HT-29 (cell line): ENCODE data around the gene TWIST2. TPM values are rescaled to one million over a fixed set of nuclear protein-coding genes. Genes with fewer than 3 reads are reported as not detected.

Source experiments
- DNase-seq: peaks from one replicate; pipeline ENCODE4 v3.0.0-alpha.2; 2015; ENCODE audit warnings: low spot score
- total RNA-seq: library from RNA; depleted of rRNA; stranded (reverse); fragments of >200 nt; shearing (Covaris generic); gene quantifications from 2 replicates; pipeline ENCODE4 v1.2.3, GENCODE V29; 2014

Gene TWIST2
- total RNA-seq, 1 experiment from 2014 or later = not detected

DNA sequence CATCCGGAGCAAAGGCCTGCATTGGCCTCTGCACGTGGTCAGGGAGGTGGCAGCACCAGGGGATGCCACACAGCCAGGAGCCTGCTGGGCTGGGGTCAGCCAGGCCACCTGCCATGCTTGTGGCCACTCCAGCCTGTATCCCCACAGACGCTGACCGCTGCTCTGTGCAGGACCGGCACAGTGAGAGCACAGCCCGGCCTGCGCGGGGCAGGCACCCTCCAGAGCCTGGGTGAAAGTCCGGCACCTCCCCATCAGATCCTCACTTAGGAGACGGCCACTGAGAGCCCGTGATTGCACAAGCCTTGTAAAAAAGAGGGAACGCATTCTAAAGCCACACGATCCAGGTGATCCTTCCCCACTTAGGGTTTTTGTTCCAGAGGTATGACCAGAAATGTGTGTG is 42.2 kb downstream of the TWIST2 start:
- no peak for DNase-seq

DNA sequence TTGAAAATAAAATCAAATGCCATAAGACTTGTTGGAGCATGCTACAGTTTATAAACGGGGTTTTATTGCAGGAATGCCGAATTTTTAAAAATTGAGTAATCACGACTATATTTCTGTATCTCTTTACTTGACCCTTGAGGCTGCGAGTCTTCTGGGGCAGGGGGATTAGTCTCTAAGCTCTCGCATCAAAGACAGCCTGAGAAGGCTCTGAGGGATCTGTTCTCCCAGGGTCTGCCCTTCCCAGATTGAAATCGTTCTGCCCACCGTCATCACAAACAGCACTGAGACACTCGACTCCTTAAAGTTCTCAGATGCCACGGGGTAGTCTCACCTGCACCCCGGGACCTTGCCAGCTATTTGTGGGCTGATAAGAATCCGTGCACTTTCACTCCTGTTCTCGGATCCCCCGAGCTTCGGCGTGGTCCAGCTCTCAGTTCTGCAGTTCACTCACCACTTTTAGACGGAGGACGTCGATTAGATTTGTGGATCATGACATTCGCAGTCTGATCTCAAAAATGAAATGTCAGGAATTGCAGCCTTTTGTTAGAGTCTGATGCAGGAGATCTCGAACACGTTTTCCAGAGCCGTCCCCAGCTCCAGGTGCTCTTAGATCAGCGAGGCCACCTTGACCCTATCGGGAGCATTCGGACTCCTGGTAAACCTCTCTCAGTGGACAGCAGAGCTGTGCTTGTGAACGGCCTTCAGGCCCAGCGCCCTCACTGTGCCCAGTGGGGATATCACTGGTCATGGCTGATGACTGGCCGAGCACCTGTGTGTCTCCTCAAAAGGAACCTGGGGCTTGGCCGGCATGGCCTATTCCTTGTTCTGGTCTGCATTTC is 43.0 kb downstream of the TWIST2 start:
- no peak for DNase-seq

DNA sequence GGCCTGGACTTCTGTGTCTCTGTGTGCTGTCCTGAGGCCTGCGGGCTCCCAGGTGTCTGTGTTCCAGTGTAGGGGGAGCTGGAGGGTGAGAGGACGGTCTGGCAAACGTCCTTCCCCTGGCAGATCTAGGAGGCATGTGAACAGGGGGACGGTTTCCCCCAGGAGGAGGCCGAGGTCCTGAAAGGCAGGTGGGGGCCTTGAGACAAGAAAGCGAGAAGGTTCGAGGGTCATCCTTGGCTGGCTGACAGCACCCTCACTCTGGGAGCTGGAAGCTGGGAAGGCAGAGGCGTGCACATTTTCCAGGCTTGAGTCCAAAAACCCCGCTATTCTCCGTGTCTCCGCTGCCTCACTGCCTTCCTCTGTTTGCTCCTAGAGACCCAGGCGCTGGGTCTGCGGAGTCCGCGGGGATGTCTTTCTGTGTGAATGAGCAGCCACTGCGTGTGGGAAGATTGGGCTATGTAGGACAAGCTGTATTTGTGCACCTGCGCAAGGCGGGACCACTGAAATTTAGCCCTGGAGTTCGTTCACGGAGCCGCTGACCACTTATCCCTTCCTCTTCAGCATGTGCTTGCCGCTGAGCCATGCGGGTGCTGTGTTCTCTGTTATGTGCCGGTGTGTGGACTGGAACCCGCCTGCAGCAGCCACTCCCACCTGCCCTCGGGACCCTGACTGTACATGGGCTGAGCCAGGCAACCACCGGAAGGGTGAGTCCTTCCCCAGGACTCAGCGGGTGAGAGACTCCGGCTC is 43.7 kb downstream of the TWIST2 start:
- DNase-seq = no peak

DNA sequence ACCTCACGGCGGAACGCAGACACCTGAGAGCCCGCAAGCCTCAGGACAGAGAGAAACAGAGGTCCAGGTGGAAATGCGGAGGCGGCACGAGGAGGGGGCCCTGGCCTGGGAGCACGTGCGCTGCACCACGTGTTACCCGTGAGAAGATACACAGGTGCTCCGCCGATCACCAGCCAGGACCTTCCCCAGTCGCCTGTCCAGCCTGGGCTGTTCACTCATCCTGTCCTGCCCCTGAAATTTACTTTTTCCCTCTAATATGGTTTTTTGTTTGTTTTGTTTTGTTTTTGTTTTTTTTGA is 44.3 kb downstream of the TWIST2 start:
- DNase-seq = no peak

DNA sequence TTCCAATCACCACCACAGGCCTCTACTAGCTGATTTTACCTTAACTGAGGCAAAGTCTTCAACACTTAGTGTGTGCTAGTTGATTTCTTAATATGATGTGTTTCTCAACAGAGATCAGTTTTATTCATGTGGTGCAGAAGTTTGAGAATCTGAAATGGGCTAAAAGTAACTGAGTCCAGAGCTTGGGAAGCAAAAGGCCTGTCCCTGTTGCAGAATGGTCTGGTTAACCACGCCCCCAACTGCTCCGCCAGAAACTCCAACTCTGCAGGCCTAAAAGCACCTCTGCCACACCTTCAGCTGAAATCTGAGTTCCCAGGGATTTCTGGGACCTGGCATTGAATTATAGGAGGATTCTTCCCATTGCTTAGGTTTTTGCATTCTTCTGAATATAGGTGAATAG is 44.9 kb downstream of the TWIST2 start:
- no peak for DNase-seq

DNA sequence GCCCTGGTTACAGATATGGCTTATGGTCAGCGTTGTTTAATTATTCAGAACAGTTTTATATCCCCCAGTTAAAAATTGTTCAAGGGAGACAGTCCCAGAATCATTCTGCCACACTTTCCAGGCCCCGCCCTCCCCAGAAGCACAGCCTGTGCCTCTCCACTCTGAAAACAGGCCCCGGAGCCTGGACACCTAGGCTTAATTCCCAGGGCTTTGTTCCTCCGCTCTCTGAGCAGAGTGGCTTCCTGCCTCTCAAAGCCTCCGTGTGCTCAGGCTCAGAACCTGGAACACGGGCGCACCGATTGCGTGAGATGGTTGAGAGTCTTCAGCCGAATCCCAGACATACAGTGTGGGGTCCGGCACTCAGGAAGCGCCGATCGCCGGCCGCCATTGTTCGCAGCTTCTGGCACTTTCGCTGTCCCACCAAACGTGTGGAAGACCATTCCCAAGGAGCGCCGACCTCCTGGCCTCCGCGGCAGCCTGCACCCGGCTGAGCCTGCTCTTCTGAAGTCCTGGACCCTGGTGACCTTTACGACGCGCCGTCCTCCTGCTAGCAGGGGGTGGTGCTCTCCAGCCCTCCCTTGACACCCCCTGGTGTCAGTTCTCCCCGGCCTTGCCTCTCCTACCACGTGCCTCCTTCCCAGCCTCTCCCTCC is 45.6 kb downstream of the TWIST2 start:
- no peak for DNase-seq

DNA sequence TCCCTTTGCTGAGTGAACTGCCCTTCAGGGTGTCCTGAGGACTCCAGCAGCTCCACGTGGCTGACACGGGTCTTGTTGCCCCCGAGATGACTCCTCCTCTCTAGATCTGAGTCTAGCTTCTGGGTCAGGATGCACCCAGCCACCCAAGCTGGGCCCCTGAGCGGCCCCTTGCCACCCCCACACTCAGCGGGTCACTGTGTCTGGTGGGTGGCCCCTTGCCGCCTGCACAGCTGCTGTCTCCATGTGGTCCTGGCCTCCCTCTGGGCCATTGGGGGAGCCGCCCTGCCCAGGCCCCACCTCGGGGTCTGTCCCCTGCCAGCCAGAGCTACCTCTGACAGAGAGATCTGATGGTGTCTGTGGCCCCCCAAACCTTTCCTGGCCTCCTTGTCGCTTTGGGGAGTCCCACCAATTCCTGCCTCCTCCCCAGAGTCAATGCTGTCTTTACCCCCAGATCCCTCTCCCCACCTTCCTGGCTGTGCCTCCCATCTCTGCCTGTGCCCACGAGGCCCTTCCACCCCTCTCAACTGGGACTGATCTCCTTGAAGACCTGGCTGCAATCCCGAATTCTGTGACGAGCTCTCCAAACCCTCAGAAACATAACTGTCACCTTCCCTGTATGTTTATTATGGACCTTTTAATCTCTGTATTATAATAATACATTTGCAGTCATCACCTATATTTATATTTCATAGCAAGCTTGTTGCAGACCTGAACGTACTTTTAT is 46.5 kb downstream of the TWIST2 start:
- DNase-seq = no peak

DNA sequence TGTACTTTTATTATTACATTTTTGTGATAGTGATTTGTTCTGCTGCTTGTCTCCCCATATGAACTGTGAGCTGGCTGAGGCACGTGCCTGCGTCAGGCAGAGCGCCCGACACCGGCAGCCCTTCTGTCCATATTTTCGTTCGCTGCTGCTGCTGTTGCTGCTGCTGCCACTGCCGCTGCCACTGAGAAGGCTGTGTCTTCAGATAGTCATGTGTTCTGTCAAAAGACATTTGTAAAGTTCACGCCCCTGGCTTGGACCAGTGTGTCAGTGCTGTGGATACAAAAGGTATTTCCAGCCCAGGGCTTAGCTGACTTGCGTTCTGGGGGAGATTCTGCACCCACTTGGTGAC is 47.0 kb downstream of the TWIST2 start:
- no peak for DNase-seq

DNA sequence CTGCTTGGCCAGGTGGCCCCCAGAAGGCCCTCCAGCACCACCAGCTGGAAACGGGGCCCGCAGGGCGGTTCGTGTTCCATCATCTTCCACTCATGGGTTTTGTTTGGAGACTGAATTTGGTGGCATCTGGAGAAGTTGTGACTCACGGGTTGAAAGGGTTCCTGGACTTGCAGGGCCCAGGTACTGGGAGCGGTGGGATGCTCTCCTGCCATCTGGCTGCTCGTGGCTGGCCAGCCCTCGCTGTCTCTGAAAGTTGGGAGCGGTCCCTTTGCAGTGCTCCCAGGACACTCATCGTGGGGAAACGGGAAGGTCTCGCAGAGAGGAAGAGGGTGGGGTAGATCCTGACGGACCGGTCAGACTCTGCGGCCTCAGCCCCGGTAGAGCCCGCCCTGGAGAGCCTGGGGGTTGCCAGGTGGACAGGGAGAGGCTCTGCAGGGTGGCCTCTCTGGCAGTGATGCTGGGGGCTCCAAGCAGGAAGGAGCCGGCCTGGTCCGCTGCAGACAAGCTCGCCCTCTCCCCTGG is 47.5 kb downstream of the TWIST2 start:
- peak; percentile 22 for DNase-seq

DNA sequence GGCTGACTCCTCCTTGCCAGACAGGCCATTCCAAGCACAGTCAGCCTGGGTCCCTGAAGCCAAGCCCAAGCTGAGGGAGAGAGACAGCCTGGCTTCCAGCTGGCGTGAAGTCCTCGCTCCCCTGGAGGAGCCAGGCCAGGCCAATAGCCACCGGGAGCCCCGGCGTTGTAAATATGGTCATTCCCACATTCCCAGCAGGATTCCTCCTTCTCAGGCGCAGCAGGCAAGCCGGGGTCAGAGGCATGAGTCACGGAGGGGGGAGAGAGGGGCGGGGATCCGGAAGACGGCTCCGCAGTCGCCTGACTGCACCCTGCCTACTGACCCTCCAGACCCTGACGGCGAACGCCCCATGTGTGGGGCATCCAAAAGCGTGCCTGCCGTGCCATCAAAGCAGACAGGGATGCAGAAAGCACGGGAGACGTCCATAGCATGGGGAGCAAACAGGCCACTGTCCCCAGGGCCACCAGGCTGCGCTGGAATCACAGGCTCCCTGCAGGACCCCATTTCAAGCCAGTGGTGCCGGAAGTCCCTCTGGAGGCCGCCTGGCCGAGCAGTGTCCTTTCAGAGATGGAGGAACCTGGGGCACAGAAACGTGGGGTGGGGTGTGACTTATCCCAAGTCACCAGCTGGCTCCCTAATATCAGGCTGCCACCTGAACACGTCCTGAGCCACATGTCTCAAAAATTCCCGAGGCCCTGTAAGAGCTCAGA is 48.2 kb downstream of the TWIST2 start:
- DNase-seq = peak; percentile 31

DNA sequence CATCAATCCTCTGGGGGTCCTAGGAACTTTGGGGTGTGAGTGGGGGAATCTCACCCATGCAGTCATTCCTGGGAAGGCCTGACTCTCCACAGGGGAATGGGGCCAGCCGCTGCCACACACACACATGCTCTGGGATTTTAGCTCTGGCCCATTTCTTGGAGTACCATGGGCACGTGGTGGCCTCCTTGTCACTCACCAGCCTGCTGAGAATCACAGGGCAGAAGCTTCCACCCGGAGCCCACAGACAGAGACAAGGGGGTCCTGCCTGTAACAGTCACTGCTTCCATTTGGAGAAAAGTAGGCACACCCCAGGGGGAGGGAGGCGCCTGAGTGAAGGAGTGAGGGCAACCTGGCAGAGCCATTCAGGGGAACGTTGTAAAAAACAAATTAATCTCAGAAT is 48.8 kb downstream of the TWIST2 start:
- DNase-seq = no peak

DNA sequence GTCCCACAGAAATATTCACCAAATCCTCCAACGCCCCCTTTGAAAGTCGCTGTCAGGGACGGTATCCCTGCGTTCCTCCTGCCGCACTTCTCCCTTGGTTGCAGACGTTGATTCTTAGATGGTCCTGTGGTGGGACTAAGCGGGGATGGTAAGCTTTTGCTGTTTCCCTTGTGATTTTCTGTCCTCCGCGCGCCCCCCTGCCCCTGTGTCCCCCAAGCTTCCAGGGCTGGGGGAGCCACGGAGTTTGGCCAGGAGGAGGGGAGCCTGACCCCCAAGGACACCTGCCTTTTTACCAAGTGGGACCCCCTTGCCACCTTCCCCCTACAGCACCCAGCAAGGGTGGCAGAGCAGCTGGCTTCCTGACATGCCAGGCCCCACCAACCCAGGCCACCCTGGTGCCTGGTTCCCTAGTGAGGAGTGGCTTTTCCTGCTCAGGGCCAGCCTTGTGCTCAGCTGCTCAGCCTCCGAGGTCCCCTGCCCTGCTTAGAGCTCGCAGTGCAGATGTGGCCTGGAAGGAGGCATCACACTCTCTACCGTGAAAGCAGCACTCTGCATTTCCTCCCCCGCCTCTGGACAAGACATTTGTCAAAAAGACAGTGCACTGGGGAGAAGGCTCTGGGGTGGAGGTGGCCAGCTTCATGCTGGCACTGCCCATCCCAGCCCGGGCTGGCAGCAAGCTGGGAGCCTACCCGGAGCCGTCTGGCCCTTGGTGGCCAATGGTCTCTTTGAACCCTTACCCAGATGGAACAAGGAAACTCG is 49.4 kb downstream of the TWIST2 start:
- no peak for DNase-seq

DNA sequence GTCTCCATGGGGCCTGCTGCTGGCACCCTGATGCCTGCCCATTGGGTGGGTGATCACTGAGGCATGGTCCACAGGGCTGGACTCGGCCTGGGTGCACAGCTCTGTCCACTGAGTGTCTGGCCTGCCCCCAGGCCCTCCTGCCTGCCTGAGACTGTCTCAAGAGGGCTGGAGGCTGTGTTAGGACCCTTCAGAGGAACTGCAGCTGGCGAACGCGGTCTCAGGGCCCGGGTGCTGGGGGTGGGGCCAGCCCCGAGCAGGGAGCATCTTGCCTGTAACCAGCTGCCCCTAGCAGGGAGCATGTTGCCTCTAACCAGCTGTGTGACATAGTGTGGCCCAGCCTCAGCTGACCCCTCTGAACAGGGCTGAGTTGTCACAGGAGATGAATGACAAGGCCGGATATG is 50.0 kb downstream of the TWIST2 start:
- DNase-seq = no peak

DNA sequence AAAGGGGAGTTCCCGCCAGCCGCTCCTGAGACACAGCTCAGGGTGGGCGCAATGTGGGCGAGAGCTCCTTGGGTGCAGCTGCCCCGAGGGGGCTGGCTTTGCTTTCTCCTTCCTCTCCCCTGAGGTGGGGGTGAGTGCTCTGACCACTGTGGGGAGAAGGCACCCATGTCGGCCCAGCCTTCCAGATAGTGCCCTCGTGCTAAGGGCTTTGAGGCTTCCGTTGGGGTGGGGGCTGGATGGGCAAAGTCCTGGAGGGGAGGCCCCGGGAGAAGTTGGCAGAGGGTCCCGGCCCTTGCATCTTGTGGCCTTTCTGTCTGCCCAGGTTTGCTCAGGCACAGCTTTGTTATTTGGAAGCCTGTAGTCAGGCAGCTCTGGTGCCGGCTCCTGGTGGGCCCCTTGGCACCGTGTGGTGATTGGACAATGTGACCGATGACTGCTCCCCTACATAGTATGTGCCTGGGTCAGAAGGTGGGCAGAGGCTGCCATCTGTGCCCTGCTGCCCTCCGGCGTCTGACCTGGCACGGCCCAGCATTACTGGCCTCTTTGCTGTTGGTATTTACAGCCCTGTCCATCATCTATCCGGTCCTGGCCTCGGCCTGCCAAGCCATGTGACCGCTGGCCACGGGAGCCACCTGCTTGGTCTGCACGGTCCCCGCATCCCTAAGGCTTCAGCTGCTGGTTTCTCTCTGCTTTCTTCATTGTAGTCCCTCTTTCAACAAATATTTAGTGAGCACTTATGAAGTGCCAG is 50.8 kb downstream of the TWIST2 start:
- no peak for DNase-seq

DNA sequence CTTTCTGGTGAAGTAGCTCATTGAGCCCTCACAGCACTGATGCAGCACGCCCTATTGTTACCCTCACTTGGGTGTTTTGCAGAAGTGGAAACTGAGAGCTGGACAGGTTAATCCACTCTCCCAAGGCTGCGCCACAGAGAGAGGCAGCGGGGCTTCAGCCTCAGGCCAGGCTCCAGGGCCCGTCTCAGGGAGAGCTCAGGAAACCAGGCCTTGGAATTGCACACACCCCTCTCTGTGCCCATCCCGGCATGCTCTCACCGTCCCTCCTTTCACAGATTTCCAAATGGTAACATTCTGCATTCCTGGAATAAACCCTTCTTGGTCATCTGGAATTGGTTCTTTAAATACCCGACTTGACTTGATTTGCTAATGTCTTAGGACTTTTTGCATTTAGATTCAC is 51.5 kb downstream of the TWIST2 start:
- DNase-seq = no peak

DNA sequence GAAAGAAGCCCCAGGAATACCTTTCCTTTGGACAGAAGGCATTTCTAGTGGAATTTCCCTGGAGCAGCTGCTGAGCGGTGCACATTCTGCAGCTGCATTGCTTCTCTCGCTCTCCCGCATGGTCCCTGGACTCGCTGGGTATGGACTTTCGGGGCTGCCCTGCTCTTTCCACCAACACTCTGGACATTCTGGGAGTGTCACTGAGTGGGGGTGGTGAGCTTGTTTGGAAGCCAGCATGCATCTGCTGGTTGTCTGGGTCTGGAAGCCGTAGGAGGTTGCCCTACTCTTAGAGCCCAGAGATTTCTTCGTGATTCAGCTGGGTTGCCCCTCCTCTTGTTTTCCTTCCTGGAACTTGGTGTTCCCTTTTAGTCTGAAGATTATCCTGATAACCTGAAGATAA is 52.6 kb downstream of the TWIST2 start:
- DNase-seq = no peak

DNA sequence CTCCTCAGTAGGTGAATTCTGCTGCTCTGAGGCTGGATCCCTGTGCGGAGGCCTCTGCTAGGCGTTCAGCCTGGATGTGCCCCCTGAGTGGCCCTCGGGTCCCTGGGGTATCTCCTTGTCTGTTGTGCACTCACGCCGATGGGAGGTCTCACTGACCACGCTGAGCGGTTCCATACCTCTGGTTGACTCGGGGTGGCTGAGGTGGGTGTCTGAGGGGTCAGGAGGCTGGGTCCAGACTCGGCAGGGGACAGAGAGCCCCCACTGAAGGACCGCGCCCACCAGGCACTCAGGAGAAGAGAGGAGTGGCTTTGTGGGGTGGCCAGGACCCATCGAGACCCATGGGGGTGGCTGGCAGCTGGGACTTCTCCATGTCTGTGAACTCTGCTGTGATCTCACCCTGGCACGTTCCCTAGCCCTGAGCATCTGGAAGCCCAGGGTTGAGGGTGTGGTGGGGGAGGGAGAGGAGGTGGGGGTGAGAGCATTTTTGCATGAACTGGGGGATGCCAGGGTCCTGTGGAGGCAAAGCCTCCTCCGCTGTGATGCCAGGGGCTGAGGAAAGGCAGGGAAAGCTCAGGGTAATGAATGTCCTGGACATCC is 53.7 kb downstream of the TWIST2 start:
- no peak for DNase-seq

DNA sequence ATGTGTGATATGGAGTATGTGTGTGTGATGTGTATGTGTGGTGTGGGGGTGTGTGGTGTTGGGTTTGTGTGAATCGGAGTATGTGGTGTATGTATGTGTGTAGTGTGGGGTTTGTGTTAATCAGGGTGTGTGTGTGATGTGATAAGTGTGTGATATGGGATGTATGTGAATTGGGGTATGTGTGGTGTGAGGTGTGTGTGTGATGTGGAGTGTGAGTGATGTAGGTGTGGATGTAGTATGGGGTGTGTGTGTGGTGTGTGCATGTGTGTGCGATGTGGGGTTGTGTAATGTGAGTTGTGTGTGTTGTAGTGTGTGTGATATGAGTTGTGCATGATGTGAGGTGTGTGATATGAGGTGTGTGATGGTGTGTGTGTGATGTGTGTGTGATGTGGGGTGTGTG is 54.4 kb downstream of the TWIST2 start:
- no peak for DNase-seq

DNA sequence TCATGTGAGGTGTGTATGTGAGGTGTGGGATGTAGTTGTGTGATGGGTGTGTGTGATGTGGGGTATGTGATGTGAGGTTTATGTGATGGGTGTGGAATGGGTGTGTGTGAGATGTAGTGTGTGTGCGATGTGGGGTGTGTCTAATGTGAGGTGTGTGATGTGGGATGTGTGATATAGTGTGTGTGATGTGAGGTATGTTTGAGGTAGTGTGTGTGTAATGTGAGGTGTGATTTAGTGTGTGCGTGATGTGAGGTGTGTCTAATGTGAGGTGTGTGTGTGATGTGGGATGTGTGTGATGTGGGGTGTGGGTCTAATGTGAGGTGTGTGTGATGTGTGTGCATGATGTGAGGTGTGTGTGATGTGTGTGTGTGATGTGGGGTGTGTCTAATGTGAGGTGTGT is 55.3 kb downstream of the TWIST2 start:
- no peak for DNase-seq
